H9 (cell line): ENCODE measurements around the gene FBXO38. TPM values are rescaled to one million over a fixed set of nuclear protein-coding genes. Genes with fewer than 3 reads are reported as not detected.
A peak's percentile ranks its signal among the peaks of the same experiment; 100 is the strongest.

ENCODE experiments used
- DNase-seq: peaks from one replicate; pipeline ENCODE4 v3.0.0-alpha.2; 2017
- H2AFZ ChIP-seq: one replicate; pipeline ENCODE4 v1.6.1; 2013; ENCODE audit warnings: mild to moderate bottlenecking, low read length, control low read depth, moderate library complexity
- H2AK5ac ChIP-seq: 2 replicates; pipeline ENCODE4 v1.6.1; 2013; ENCODE audit warnings: low read length, control low read depth, mixed read lengths; ENCODE audit not compliant: insufficient read length
- H2BK120ac ChIP-seq: one replicate; pipeline ENCODE4 v1.6.1; 2013; ENCODE audit warnings: low read depth, mild to moderate bottlenecking, low read length, control low read depth, inconsistent platforms; ENCODE audit not compliant: poor library complexity, severe bottlenecking
- H2BK12ac ChIP-seq: 2 replicates; pipeline ENCODE4 v1.6.1; 2013; ENCODE audit warnings: low read length, control low read depth, mixed read lengths, low read depth; ENCODE audit not compliant: insufficient read length
- H2BK15ac ChIP-seq: 2 replicates; pipeline ENCODE4 v1.6.1; 2013; ENCODE audit warnings: low read depth, low read length, control low read depth
- H2BK20ac ChIP-seq: one replicate; pipeline ENCODE4 v1.6.1; 2013; ENCODE audit warnings: low read depth, mild to moderate bottlenecking, low read length, control low read depth, inconsistent platforms; ENCODE audit not compliant: poor library complexity, severe bottlenecking
- H2BK5ac ChIP-seq: 2 replicates; pipeline ENCODE4 v1.6.1; 2013; ENCODE audit warnings: low read length, control low read depth, mixed read lengths; ENCODE audit not compliant: insufficient read length
- H3K14ac ChIP-seq: 2 replicates; pipeline ENCODE4 v1.6.1; 2013; ENCODE audit warnings: low read length, control low read depth; ENCODE audit not compliant: insufficient read depth
- H3K18ac ChIP-seq: 2 replicates; pipeline ENCODE4 v1.6.1; 2013; ENCODE audit warnings: low read depth, mild to moderate bottlenecking, mixed read lengths, low read length, control low read depth; ENCODE audit not compliant: insufficient read length
- H3K23ac ChIP-seq: 2 replicates; pipeline ENCODE4 v1.6.1; 2013; ENCODE audit warnings: low read length, control low read depth, mixed read lengths, low read depth; ENCODE audit not compliant: insufficient read length
- H3K23me2 ChIP-seq: 2 replicates; pipeline ENCODE4 v1.6.1; 2013; ENCODE audit warnings: low read depth, mild to moderate bottlenecking, mixed read lengths, low read length, control low read depth; ENCODE audit not compliant: insufficient read length, poor library complexity, severe bottlenecking
- H3K27ac ChIP-seq: 2 replicates; pipeline ENCODE4 v1.5.1; 2013; ENCODE audit warnings: low read length, control low read depth, mixed read lengths, low read depth; ENCODE audit not compliant: insufficient read length
- H3K27me3 ChIP-seq: 2 replicates; pipeline ENCODE4 v1.6.1; 2013; ENCODE audit warnings: low read length, control low read depth, inconsistent platforms; ENCODE audit not compliant: insufficient read depth
- H3K4ac ChIP-seq: 2 replicates; pipeline ENCODE4 v1.6.1; 2013; ENCODE audit warnings: low read depth, mild to moderate bottlenecking, control low read depth, inconsistent platforms, low read length, moderate library complexity
- H3K4me1 ChIP-seq: 2 replicates; pipeline ENCODE4 v1.6.1; 2013; ENCODE audit warnings: low read length, control low read depth, inconsistent platforms; ENCODE audit not compliant: insufficient read depth
- H3K4me2 ChIP-seq: 2 replicates; pipeline ENCODE4 v1.6.1; 2013; ENCODE audit warnings: low read length, control low read depth, mixed read lengths; ENCODE audit not compliant: insufficient read length, insufficient read depth
- H3K56ac ChIP-seq: 2 replicates; pipeline ENCODE4 v1.6.1; 2013; ENCODE audit warnings: low read depth, mild to moderate bottlenecking, mixed read lengths, low read length, control low read depth; ENCODE audit not compliant: insufficient read length
- H3K79me1 ChIP-seq: 2 replicates; pipeline ENCODE4 v1.6.1; 2013; ENCODE audit warnings: low read depth, mild to moderate bottlenecking, moderate library complexity, low read length, control low read depth, inconsistent platforms; ENCODE audit not compliant: insufficient read depth, poor library complexity, severe bottlenecking
- H3K79me2 ChIP-seq: 2 replicates; pipeline ENCODE4 v1.6.1; 2013; ENCODE audit warnings: low read length, control low read depth, inconsistent platforms; ENCODE audit not compliant: insufficient read depth
- H3K9ac ChIP-seq: 2 replicates; pipeline ENCODE4 v1.6.1; 2013; ENCODE audit warnings: low read length, control low read depth, mixed read lengths; ENCODE audit not compliant: insufficient read length; ENCODE audit errors: extremely low read depth
- H3K9me3 ChIP-seq: one replicate; pipeline ENCODE4 v1.6.1; 2013; ENCODE audit warnings: low read depth, low read length, inconsistent platforms; ENCODE audit not compliant: control insufficient read depth
- H3T11ph ChIP-seq: one replicate; pipeline ENCODE4 v1.6.1; 2013; ENCODE audit warnings: mild to moderate bottlenecking, low read length, control low read depth, inconsistent platforms
- H4K20me1 ChIP-seq: one replicate; pipeline ENCODE4 v1.6.1; 2013; ENCODE audit not compliant: control insufficient read depth, insufficient read length, insufficient read depth
- H4K5ac ChIP-seq: 2 replicates; pipeline ENCODE4 v1.6.1; 2013; ENCODE audit warnings: low read depth, mild to moderate bottlenecking, mixed read lengths, low read length, control low read depth; ENCODE audit not compliant: insufficient read length
- H4K8ac ChIP-seq: replicated peaks from 2 replicates; pipeline ENCODE4 v1.6.1; 2013; ENCODE audit warnings: low read length, control low read depth, mixed read lengths, low read depth; ENCODE audit not compliant: insufficient read length
- H4K91ac ChIP-seq: 2 replicates; pipeline ENCODE4 v1.6.1; 2013; ENCODE audit warnings: low read depth, mild to moderate bottlenecking, moderate library complexity, mixed read lengths, low read length, control low read depth; ENCODE audit not compliant: insufficient read length
- H3K27ac Mint-ChIP-seq, 3 experiments: 2 replicates in 2 of 3; 3 replicates in 1 of 3; pipeline ENCODE4 v1.8.0; 2020 to 2021; ENCODE audit warnings: mixed read lengths in 3 of 3, mild to moderate bottlenecking in 1 of 3, moderate library complexity in 1 of 3
- H3K27me3 Mint-ChIP-seq: 2 replicates; pipeline ENCODE4 v1.8.0; 2021; ENCODE audit warnings: low read depth, mild to moderate bottlenecking, moderate library complexity, mixed read lengths
- H3K36me3 Mint-ChIP-seq, 3 experiments: 2 replicates in 2 of 3; 3 replicates in 1 of 3; pipeline ENCODE4 v1.8.0; 2020 to 2021; ENCODE audit warnings: low read depth in 3 of 3, mixed read lengths in 3 of 3; ENCODE audit not compliant: insufficient read depth in 1 of 3
- H3K4me1 Mint-ChIP-seq, 2 experiments: 2 replicates each; pipeline ENCODE4 v1.8.0; 2020; ENCODE audit warnings: mixed read lengths in 2 of 2
- H3K4me3 Mint-ChIP-seq, 2 experiments: 2 replicates in 1 of 2; 3 replicates in 1 of 2; pipeline ENCODE4 v1.8.0; 2020 to 2021; ENCODE audit warnings: mild to moderate bottlenecking in 2 of 2, mixed read lengths in 2 of 2, moderate library complexity in 1 of 2
- H3K9me3 Mint-ChIP-seq, 2 experiments: 2 replicates in 1 of 2; 3 replicates in 1 of 2; pipeline ENCODE4 v1.8.0; 2020; ENCODE audit warnings: mild to moderate bottlenecking in 2 of 2, mixed read lengths in 2 of 2, moderate library complexity in 1 of 2
- CTCF ChIP-seq: fragments of 200-600 bp; sonication (generic); conservative IDR thresholded peaks from 3 replicates; pipeline ENCODE4 v1.8.0; 2021; ENCODE audit warnings: antibody characterized with exemption, mild to moderate bottlenecking
- WGBS: extraction: QIAGEN DNeasy Blood & Tissue Kit; methylation state at CpG from one replicate; pipeline ENCODE4 v1.1.7; 2013; ENCODE audit warnings: missing lambda C conversion rate, low lambda C conversion rate, mixed read lengths; ENCODE audit not compliant: insufficient read length; ENCODE audit errors: extremely low coverage; 5-methylcytosine and 5-hydroxymethylcytosine counted together
- long read RNA-seq: library from polyadenylated mRNA; unstranded; transcript quantifications from one replicate; pipeline ENCODE4 v2.0.0, GENCODE V29; 2020
- total RNA-seq: library from RNA; stranded (reverse); gene quantifications from 2 replicates; pipeline ENCODE4 v1.2.1, GENCODE V29; 2021

Gene FBXO38
- 34.6 and 39.5 TPM in 2 replicates for total RNA-seq
- long read RNA-seq, full-length matches to known transcripts: 31 of 56 reads
- long read RNA-seq, partial matches to known transcripts: 15 of 56 reads
- long read RNA-seq, other reads (novel, unspliced or antisense): 10 of 56 reads

GRCh38 chr5:148383564-148384379 lies at the start of gene FBXO38:
TSS of gene FBXO38 (plus strand) at chr5:148383958. CDS start at chr5:148394777, 10,819 bp downstream.
- Histone ChIP-seq H2BK15ac (no peak within 1 kb of the TSS), H4K20me1 (no peaks in the 10 kb centered on the region), H3T11ph (no peak within 1 kb of the TSS), H2BK5ac (no peak within 1 kb of the TSS), H3K79me2 (peaks cover 9% of the 10 kb centered on the region; the same call in 1 of the 2 replicates), H3K79me1 (no peaks in the 10 kb centered on the region), H4K8ac (no peak within 1 kb of the TSS), H3K4me1 (no peaks in the 10 kb centered on the region), H3K9ac (peak within 1 kb of the TSS; percentile 77), H3K18ac (peak within 1 kb of the TSS; percentile 83), H2AFZ (peak within 1 kb of the TSS; percentile 83), H3K27ac (no peak within 1 kb of the TSS), H2AK5ac (no peak within 1 kb of the TSS), H3K9me3 (no peaks in the 10 kb centered on the region), H3K27me3 (no peaks in the 10 kb centered on the region), H3K23ac (no peak within 1 kb of the TSS), H4K91ac (no peak within 1 kb of the TSS), H3K23me2 (peaks cover 4% of the 10 kb centered on the region), H3K4me2 (peak within 1 kb of the TSS; percentile 87), H3K56ac (no peak within 1 kb of the TSS), H2BK120ac (no peak within 1 kb of the TSS), H2BK20ac (no peak within 1 kb of the TSS), H2BK12ac (no peak within 1 kb of the TSS), H3K14ac (peak within 1 kb of the TSS; percentile 88), H4K5ac (no peak within 1 kb of the TSS), H3K4ac (no peak within 1 kb of the TSS; the same call in 1 of the 2 replicates)
- Mint-ChIP-seq H3K36me3 (peaks cover under 1 to 13% (median 4%) of the 10 kb centered on the region in 3 experiments; a peak in 4 of 7 replicates), H3K27me3 (no peaks in the 10 kb centered on the region), H3K27ac (peak within 1 kb of the TSS; percentile 91 to 99 (median 98)), H3K4me3 (peak within 1 kb of the TSS; percentile 88 to 95), H3K4me1 (peaks cover 25 to 29% of the 10 kb centered on the region in 2 experiments), H3K9me3 (no peaks in the 10 kb centered on the region)
- WGBS: no CpG with 5 or more reads among the region's 45 CpGs
- peak; percentile 20; the same call in 1 of the 3 replicates for TF ChIP-seq CTCF
- peak; percentile 98 for DNase-seq
